T-helper 9 cell (primary cell): ENCODE measurements around the gene TEDC2.
"Not testable (repeated sequence)": the region's sequence is repeated elsewhere in the genome, so short reads cannot be mapped to it uniquely, and the experiment has no call there.

Experiments used
- DNase-seq: peaks from one replicate; pipeline ENCODE4 v3.0.0-alpha.2; 2020

The TEDC2 gene

GRCh38 chr16:2467528-2468232 lies 7.8 kb downstream of the TEDC2 start:
- no peak for DNase-seq

GRCh38 chr16:2468233-2468724 lies 8.4 kb downstream of the TEDC2 start:
- no peak for DNase-seq

DNA sequence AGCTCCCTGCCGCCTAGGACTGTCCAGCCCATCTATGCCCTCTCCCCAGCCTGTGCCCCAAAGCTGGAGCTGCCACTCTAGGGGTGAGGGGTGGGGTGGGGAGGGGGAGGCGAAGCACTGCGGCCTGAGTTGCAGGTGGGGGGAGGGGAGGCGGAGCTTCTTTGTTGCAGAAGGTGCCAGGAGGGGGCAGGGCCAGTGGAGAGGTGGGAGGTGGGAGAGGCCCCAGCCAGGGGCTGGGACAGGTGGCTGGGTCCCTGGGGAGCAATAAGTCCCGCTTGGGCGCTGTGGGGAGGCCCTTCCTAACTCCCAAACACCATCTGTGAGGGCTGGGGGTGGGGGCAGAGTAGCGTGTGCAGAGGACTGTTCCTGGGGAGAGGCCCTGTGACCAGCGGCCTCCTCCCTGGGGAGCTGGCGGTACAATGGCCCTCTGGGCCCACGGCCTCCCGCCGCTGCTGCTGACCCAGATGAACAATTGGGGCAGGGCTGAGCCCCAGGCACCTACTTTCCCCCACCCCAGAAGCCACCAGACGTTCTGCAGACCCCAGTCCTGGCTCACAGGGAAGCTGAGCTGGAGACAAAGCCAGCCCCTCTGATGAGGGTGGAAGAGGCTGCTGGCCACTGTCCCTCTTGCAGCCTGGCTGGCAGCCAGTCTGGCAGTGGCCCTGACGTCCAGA lies 9.0 kb downstream of the TEDC2 start:
- no peak for DNase-seq

GRCh38 chr16:2469399-2470233 lies 9.7 kb downstream of the TEDC2 start:
- no peak for DNase-seq

GRCh38 chr16:2470234-2470601 lies 10.3 kb downstream of the TEDC2 start:
- DNase-seq = no peak

DNA sequence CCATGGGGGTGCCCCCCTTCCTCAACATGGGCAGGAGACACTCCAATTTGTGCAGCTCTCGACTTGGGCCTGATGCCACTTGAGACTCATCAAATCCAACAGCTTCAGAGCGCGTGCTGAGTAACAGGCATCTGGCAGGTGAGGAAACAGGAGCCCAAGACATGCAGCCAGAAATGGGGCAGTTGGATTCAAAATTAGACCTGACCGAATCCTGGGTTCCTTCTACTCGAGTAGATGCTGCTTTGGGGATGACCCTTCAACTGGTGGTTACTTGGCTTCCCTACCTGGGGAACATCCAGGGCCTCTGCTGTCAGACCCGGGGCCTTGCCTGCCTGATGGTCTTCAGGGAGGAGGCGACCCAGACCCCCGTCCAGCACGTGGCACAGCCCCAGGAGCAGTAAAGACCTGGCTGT lies 10.7 kb downstream of the TEDC2 start:
- no peak for DNase-seq

DNA sequence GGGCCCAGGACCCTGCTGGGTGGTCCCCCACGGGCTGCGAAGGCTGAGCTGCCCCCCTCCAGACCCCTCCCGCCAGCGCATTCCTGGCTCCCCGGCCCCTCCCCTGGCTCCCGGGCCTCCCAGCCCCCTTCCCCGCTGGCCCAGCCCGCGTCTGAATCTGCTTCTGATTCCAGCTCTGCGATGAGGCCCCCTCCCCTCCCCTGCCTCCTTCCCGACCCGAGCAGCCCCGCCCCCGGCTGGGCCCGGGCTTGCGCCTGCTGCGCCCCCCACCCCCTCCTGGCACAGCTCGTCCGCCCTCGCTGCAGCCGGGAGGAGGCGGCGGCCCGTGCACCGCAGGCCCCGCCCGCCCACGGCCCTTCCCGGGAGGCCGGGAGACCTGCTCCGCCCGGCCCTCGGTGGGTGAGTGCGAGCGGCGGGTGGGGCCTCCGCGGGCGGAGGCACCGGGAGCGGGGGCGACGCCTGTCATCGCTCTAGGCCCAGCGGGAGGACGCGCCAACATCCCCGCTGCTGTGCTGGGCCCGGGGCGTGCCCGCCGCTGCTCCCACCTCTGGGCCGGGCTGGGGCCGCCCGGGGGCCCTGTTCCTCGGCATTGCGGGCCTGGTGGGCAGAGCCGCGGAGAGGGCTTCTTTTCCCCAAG lies 11.2 kb downstream of the TEDC2 start, which contains the start of gene NTN3:
NTN3 (plus strand) TSS at position 282 of the 637 bp plus-strand sequence. CDS start 405 bp downstream, outside the sequence.
- no peak for DNase-seq

DNA sequence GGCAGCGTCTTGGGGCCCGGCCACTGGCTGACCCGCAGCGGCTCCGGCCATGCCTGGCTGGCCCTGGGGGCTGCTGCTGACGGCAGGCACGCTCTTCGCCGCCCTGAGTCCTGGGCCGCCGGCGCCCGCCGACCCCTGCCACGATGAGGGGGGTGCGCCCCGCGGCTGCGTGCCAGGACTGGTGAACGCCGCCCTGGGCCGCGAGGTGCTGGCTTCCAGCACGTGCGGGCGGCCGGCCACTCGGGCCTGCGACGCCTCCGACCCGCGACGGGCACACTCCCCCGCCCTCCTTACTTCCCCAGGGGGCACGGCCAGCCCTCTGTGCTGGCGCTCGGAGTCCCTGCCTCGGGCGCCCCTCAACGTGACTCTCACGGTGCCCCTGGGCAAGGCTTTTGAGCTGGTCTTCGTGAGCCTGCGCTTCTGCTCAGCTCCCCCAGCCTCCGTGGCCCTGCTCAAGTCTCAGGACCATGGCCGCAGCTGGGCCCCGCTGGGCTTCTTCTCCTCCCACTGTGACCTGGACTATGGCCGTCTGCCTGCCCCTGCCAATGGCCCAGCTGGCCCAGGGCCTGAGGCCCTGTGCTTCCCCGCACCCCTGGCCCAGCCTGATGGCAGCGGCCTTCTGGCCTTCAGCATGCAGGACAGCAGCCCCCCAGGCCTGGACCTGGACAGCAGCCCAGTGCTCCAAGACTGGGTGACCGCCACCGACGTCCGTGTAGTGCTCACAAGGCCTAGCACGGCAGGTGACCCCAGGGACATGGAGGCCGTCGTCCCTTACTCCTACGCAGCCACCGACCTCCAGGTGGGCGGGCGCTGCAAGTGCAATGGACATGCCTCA lies 12.0 kb downstream of the TEDC2 start:
- DNase-seq = no peak

DNA sequence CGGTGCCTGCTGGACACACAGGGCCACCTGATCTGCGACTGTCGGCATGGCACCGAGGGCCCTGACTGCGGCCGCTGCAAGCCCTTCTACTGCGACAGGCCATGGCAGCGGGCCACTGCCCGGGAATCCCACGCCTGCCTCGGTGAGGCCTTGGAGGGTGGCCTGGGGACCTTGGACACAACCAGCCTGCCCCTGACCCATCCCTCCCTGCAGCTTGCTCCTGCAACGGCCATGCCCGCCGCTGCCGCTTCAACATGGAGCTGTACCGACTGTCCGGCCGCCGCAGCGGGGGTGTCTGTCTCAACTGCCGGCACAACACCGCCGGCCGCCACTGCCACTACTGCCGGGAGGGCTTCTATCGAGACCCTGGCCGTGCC lies 12.6 kb downstream of the TEDC2 start:
- no peak for DNase-seq

DNA sequence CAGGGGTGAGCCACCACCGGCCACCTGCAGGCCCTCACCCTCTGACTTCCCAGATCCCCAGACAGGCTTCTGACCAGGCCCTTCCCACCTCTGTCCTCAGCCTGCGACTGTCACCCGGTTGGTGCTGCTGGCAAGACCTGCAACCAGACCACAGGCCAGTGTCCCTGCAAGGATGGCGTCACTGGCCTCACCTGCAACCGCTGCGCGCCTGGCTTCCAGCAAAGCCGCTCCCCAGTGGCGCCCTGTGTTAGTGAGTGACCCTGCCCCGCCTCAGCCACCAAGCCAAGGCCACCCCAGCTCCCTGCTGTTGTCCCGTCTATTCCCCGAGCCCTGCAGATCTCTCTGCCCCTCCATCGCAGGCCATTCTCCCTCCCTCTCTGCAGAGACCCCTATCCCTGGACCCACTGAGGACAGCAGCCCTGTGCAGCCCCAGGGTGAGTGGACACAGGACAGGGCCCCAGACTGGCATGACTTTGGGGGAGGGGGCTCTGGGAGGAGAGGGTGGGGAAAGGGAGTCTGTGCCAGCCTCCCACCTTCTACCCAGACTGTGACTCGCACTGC lies 13.1 kb downstream of the TEDC2 start:
- no peak for DNase-seq

- no peak for DNase-seq
These were observed 13.6 kb downstream of the TEDC2 start for GRCh38 chr16:2473446-2473926.

- peak; percentile 49 for DNase-seq
These were observed 14.3 kb downstream of the TEDC2 start for GRCh38 chr16:2473999-2474876.

- peak; percentile 63 for DNase-seq
These were observed 15.0 kb downstream of the TEDC2 start, which contains the start of gene TBC1D24 for GRCh38 chr16:2474877-2475412. Gene TBC1D24 (plus strand): TSS chr16:2475127. CDS start chr16:2496149, 21,022 bp downstream.

GRCh38 chr16:2475413-2476344 lies 15.8 kb downstream of the TEDC2 start:
- no peak for DNase-seq

- no peak for DNase-seq
These were observed 16.4 kb downstream of the TEDC2 start for GRCh38 chr16:2476345-2476720.

GRCh38 chr16:2476741-2477140 lies 16.8 kb downstream of the TEDC2 start:
- no peak for DNase-seq

DNA sequence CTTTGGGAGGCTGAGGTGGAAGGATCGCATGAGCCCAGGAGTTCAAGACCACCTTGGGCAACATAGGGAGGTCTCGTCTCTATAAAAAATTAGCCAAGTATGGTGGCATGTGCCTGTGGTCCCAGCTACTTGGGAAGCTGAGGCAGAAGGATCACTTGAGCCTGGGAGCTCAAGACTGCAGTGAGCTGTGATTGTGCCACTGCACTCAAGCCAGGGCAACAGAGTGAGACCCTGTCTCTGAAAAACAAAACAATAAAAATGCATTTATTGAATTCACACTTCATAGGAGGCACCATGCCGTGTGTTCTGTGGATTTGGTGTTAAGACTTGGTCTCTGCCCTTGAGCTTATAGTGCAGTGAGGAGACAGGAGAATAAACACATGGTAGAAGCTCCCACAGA lies 17.4 kb downstream of the TEDC2 start:
- DNase-seq = no peak

DNA sequence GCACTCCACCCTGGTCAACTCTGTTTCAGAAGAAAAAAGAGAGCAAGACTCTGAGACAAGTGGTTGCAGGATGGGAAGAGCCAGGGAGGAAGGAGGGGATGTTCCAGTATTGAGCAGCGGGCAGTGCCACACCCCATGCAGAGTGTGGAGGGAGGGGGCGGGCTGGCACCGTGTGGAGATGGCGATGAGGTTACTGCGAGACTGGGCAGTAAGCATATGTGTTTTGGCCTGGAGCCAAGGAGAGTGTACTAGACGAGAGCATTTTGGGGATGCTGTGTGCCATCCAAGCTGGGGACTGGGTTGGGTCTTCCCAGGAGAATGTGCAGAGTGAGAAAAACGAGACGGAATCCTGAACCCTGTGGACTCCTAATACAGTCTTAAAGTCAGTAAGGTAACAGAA lies 18.4 kb downstream of the TEDC2 start:
- no peak for DNase-seq

DNA sequence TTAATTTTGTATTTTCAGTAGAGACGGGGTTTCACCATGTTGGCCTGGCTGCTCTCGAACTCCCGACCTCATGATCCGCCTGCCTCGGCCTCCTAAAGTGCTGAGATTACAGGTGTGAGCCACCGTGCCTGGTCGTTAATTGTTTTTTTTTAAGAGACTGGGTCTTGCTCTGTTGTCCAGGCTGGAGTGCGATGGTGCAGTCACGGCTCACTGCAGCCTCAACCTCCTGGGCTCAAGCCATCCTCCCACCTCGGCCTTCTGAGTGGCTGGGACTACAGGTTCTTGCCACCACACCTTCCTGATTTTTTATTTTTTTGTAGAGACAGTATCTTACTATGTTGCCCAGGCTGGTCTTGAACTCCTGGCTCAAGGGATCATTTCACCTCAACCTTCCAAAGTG lies 20.1 kb downstream of the TEDC2 start:
- not testable (repeated sequence) for DNase-seq
